ENCODE results near the gene MAN1A1.

MAN1A1 gene

GRCh38 chr6:119137194-119138072, 212.1 kb downstream of the MAN1A1 start:
- no peak for DNase-seq

GRCh38 chr6:119134752-119135151, 214.8 kb downstream of the MAN1A1 start:
- no peak for DNase-seq

- no peak for DNase-seq
These were observed 216.2 kb downstream of the MAN1A1 start for GRCh38 chr6:119133400-119133799.

- no peak for DNase-seq
These were observed 217.1 kb downstream of the MAN1A1 start for GRCh38 chr6:119132261-119132981.

GRCh38 chr6:119129968-119130484, 219.5 kb downstream of the MAN1A1 start:
- no peak for DNase-seq

- no peak for DNase-seq
These were observed 220.2 kb downstream of the MAN1A1 start for GRCh38 chr6:119129148-119129967.

- no peak for DNase-seq
These were observed 221.2 kb downstream of the MAN1A1 start for GRCh38 chr6:119128252-119128912.

- DNase-seq = no peak
These were observed 221.9 kb downstream of the MAN1A1 start for GRCh38 chr6:119127627-119128026.
